Midbrain (tissue), 1 donor: ENCODE measurements around the gene ABCA4.

Experiments used
- DNase-seq: peaks from one replicate; lab custom pipeline; 2025; lab: John Stamatoyannopoulos, UW

Gene ABCA4

GRCh38 chr1:94122201-94122970, 1.4 kb upstream of the ABCA4 start:
- no peak for DNase-seq

GRCh38 chr1:94121411-94121821, 468 bp upstream of the ABCA4 start:
- no peak for DNase-seq

GRCh38 chr1:94120570-94120901, 412 bp downstream of the ABCA4 start:
- DNase-seq = no peak

- no peak for DNase-seq
Observed at GRCh38 chr1:94119796-94120569, 965 bp downstream of the ABCA4 start.

- no peak for DNase-seq
Observed at GRCh38 chr1:94119306-94119705, 1.6 kb downstream of the ABCA4 start.

- DNase-seq = no peak
Observed at GRCh38 chr1:94118471-94118870, 2.5 kb downstream of the ABCA4 start.

GRCh38 chr1:94118013-94118412, 2.9 kb downstream of the ABCA4 start:
- no peak for DNase-seq

- DNase-seq = no peak
Observed at GRCh38 chr1:94117259-94117851, 3.6 kb downstream of the ABCA4 start.

- DNase-seq = no peak
Observed at GRCh38 chr1:94115900-94116436, 5.0 kb downstream of the ABCA4 start.

GRCh38 chr1:94115254-94115899, 5.6 kb downstream of the ABCA4 start:
- no peak for DNase-seq

- DNase-seq = no peak
Observed at GRCh38 chr1:94113589-94114226, 7.2 kb downstream of the ABCA4 start.

GRCh38 chr1:94111879-94112278, 9.1 kb downstream of the ABCA4 start:
- DNase-seq = no peak

- DNase-seq = no peak
Observed at GRCh38 chr1:94110946-94111740, 9.8 kb downstream of the ABCA4 start.

- DNase-seq = no peak
Observed at GRCh38 chr1:94110021-94110761, 10.8 kb downstream of the ABCA4 start.

- DNase-seq = no peak
Observed at GRCh38 chr1:94109478-94109877, 11.5 kb downstream of the ABCA4 start.

- DNase-seq = no peak
Observed at GRCh38 chr1:94107141-94107540, 13.8 kb downstream of the ABCA4 start.

GRCh38 chr1:94106716-94107115, 14.2 kb downstream of the ABCA4 start:
- no peak for DNase-seq

GRCh38 chr1:94105957-94106529, 14.9 kb downstream of the ABCA4 start:
- peak; percentile 18 for DNase-seq

GRCh38 chr1:94105581-94105952, 15.4 kb downstream of the ABCA4 start:
- DNase-seq = no peak
